Hematopoietic multipotent progenitor cell (in vitro differentiated cells): ENCODE data around the gene TECPR2. TPM values are rescaled to one million over a fixed set of nuclear protein-coding genes. Genes with fewer than 3 reads are reported as not detected.
A peak's percentile ranks its signal among the peaks of the same experiment; 100 is the strongest.

Source experiments
- DNase-seq, 3 donors: peaks; one replicate each; pipeline ENCODE4 v3.0.0-alpha.2; 2011 to 2015; ENCODE audit warnings: low read depth in 2 of 3, low spot score in 2 of 3
- total RNA-seq: library from RNA; depleted of rRNA; stranded (reverse); fragments of >200 nt; gene quantifications from one replicate; pipeline ENCODE4 v1.2.3, GENCODE V29; 2012

TECPR2 gene
- total RNA-seq, 1 donor: 9.4 TPM

- DNase-seq: no peak
Measured at GRCh38 chr14:102505775-102506625, 143.3 kb downstream of the TECPR2 start.

DNA sequence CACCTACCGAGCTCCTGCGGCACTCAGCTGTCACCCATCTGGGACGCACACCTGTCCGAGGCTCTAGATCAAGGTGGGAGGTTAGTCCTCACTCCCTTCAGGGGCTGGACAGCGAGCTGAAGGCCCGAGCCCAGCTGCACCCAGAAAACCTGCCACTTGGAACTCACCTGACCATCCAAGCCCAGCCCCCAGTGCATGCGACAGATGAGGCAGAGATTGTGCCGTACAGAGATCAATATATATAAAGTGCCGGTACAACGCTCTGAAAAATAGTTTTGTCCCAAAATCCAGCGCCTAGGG, 143.8 kb downstream of the TECPR2 start:
- DNase-seq: no peak

- DNase-seq: no peak
Measured at GRCh38 chr14:102507081-102507856, 144.5 kb downstream of the TECPR2 start.

DNA sequence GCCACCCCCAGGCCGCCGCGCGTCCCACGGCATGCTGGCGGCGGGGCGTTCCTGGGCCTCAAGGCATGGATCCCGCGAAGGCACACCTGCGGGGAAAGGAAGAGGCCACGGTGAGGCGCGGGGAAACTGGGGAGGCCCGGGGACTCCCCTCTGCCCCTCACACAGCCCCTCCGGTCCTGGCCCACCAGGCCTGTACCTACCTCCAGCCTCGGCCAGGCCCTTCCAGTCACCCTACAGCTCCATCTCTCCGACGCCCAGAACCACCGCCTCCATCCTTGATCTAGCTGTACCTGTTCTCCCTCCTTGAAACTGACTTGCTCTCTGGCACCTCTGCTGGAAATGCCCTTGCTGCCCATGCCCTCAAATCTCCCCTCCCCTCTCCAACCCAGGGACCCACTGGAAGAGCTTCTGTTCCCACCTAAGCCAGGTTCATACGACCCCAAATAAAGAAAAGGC, 145.1 kb downstream of the TECPR2 start:
- DNase-seq: no peak

GRCh38 chr14:102508410-102508773, 145.7 kb downstream of the TECPR2 start:
- DNase-seq: no peak

DNA sequence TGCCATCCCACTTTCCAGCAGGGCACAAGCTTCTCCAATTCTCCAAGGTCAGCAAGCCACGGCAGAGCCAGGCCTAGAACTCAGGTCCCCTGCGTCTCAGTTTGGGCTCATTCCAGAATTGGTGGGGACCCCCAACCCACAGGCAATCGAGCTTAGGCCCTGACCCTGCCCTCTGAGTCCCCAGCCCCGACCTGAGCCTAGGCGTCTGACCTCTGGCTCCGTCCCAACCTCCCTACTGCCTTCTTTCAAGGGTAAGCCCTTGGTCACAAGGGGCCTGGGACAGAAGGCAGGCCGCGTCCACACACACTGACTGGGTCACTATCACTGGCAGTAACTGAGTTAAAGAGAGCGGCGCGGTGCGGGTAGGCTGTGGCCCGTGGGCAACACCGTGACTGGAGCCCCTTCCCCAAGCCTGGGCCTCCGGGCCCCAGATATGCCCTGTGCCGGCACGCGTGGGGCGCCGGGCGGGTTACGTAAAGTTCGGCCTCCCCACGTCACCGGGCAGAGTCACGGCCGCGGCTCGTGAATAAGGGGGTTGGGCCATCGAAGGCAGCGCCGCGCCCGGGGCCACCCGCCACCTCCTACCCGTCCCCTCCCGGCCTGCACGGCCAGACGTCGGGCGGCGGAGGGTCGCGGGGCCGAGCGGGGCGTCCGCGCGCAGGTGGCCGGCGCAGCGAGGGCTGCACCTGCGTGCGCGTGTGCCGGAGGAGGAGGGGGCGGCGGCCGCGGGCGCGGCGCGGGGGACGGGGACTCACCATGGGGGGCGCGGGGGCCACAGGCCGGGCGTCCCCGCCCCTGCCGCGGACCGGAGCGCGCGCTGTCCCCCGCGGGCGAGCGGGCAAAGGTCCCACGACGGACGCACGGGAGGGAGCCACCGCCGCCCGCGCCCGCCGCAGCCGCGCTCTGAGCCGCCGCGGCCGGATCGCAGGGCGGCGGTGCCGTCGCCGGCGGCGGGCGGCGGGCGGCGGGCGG, 146.3 kb downstream of the TECPR2 start:
- peak in 1 of 3 donors; percentile 41 for DNase-seq

GRCh38 chr14:102509746-102510615, 147.2 kb downstream of the TECPR2 start, which contains the start of gene ANKRD9:
TSS of gene ANKRD9 (minus strand) at chr14:102509776. CDS start at chr14:102507889, 1,887 bp downstream.
- peak; percentile 67 to 92 (median 87) for DNase-seq

DNA sequence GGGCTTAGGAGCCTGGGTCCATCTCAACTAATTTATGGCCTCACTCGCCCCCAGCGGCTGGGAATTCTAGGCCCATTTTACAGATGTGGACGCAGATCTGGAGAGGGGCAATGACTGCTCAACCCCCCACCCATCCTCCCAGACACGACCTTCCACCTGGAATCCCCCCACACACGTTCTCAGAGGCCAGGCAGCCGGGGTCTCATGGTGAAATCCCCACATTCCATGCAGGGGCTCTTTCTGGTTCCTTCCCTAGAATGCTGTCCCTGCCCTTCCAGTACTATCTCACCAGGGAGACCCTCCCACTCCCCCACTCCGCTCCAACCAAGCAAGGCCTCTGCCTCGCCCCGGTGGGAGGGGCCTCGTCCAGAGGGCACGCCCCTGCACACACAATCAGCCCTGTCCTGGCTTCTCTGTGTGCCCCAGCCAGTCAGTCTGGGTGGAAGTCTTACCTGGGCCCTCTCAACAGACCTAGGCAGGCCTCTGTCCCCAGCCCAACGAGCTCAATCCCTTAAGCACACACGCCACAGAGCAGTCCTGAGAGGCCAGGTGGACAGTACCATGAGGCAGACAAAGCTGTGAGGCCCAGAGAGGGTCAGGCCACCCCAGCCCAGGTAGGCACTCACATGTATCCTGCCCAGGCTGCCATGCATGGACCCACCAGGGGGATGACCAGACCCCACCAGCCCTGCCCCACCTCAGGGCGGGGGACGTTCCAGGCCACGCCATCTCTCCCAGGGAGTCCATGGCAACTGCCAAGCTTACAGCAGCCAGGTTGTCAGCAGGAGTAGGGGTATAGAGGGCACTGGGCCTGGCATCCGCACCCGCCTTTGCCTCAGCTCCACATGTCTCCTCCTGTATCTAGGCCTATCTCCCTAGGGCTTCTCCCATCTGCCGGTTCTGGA, 148.1 kb downstream of the TECPR2 start:
- DNase-seq: peak in 1 of 3 donors; percentile 30

DNA sequence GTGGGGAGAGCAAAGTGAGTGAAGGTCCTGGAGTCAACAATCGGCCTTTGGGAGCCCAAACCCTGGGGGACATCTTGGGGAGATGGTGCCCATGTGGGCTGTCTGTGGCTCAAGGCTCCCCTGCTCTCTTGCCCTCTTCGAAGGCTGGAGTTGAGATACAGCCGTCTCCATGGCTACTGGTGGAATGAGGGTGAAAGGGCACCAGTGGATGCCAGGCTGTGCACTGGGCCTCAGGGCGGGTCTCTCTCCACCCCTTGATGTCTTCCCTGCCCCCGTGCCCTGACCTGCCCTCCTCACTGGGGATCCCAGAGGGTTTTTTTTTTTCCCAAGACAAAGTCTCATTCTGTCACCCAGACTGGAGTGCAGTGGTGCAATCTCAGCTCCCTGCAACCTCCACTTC, 148.8 kb downstream of the TECPR2 start:
- no peak for DNase-seq

- DNase-seq: no peak
Measured at GRCh38 chr14:102512793-102513300, 150.1 kb downstream of the TECPR2 start.

DNA sequence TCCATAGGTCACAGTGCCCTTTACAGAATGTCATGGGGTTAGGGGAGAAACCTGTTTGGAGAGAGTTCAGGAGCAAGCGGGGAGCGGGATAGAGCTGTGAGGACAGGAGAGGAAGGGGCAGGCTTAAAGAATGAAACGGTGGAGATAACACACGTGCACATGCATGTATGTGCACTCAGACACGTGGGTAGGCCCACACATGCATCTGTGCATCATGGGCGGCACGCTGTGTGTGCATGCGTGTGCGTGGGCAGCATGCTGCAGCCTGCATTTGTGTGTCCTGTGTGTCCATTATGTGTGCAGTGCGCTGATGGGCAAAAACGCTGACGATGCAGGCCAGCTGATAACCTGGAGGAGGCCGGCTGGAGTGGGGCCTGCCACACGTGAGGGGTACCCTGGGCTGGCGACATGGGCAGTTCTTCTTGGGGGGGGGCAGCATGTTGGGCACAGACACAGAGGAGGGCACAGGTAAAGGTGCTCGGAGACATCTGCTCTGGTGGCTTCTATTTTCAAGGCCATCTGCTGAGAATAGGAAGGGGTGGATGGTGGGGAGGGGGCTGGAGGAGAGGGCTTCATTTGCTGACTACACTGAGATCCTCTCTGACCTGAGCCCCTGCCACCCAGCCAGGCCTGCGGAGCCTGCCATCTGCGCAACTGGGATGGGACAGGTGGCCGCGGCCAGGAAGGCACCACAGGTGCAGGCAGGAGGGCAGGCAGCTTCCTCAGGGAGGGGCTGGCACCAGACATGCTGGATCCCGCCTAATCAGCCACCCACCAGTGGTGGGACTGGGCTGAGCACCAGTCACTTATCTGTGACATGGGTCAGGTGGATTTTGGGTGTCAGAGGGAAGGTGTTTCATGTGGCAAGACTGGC, 151.4 kb downstream of the TECPR2 start:
- no peak for DNase-seq

DNA sequence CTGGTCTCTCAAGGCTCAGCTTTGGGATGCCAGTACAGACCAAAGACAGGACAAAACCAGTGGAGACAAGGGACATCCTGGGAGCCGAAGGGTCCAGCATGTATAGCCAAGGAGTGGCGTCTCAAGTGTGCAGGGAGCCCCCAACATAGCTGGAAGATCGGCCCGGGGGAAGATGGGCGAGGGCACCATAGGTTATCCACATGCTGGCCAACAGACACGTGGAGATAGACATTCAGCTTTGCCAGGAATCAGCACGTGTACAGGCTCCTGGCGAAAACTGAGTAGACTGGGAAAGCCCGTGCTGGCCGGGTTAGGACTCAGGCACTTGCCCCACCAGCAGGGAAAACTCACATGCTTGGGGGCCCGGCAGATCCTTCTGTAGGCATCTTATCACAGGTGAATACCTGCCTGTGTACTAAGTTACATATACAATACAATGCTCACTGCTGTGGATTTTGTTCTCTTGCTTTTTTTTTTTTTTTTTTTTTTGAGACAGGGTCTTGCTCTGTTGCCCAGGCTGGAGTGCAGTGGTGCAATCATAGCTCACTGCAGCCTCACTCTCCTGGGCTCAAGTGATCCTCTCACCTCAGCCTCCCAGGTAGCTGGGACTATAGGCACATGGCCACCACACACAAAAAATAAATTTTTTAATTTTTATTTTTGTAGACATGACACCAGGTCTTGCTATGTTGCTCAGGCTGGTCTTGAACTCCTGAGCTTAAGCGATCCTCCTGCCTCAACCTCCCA, 152.4 kb downstream of the TECPR2 start:
- DNase-seq: no peak

GRCh38 chr14:102516531-102517391, 154.0 kb downstream of the TECPR2 start:
- DNase-seq: peak; percentile 54 to 57 (median 55)

DNA sequence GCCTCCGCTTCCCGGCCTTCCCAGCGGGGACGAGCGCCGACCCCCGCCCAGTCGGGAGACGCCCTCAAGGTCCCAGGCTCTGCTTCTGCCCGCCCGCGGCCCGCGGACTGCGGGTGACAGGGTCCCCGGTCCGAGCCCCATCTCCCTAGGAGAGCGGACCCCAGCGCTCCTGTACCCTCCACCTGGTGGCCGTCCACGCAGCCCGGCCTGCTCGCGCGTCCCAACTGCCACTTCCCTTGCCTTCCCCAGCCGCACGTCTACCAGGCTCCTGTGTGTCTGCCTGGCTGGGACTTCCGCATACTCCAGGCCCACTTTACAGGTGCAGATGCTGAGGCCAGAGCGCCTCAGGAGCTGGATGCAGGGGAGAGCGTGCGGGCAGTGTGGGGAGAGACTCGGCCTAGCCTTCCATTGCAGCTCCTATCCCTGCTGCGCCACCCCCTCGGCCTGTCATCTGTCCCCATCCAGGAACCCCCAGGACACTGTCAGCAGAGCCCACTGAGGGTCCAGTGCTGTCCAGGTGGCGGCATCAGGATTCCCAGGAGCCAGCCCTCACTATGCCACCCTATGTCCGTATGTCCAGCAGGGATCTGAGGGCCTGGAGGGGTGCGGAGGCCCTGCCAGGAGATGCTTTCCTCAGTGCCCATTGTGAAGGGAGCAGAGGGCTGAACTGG, 154.8 kb downstream of the TECPR2 start:
- no peak for DNase-seq

GRCh38 chr14:102518063-102518648, 155.4 kb downstream of the TECPR2 start:
- DNase-seq: no peak
